ENCODE measurements around the gene POLR2H. TPM values are rescaled to one million over a fixed set of nuclear protein-coding genes. Genes with fewer than 3 reads are reported as not detected.

POLR2H gene
- total and polyA plus RNA-seq, 2 of the 4 experiments (the other 2 are of a cell fraction): 47.7 to 130 TPM

DNA sequence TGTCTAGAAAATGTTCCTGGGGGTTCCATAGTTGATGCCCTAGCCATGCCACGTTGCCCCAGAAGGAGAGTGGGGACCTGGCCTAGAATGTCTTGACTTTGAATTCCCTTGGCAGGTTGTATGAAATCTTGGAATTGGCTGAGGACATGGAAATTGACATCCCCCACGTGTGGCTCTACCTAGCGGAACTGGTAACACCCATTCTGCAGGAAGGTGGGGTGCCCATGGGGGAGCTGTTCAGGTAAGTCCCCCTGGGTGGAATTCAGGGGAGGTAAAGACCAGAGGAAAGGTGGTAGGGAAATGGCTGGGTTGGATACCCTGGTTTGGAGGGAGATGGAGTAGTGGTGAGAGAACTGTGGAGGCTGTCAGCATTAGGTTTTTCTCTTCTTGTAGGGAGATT is 33.0 kb upstream of the POLR2H start:
- no TSS peak for BruUV-seq (replicated peaks)
- H3K14ac ChIP-seq (replicated peaks; ENCODE audit: low read depth, low read length): no peak overlapping the region
- H4K20me1 ChIP-seq (ENCODE audit: insufficient read depth, low read length): peaks cover 65% of the 10 kb centered on the region
- peaks cover 85% of the 10 kb centered on the region for H3K36me3 ChIP-seq (ENCODE audit: control insufficient read depth, insufficient read depth, low read length)
- H4K91ac ChIP-seq (ENCODE audit: insufficient read depth, low read depth, low read length): no peak overlapping the region
- H3K4me3 ChIP-seq (ENCODE audit: insufficient read depth, low read depth, low read length): no peak overlapping the region
- no peak overlapping the region for H4K8ac ChIP-seq (ENCODE audit: low read depth in 2 of 2, low read length in 2 of 2)
- no peak overlapping the region for H3K9ac ChIP-seq (ENCODE audit: low read depth, low read length)
- H3K56ac ChIP-seq (ENCODE audit: extremely low read depth, insufficient read depth, low read length): no peak overlapping the region
- peak overlapping the region; percentile 52 for H2AK9ac ChIP-seq (replicated peaks; ENCODE audit: low read depth, low read length, poor library complexity)
- H2AK5ac ChIP-seq (ENCODE audit: low read depth, low read length): no peak overlapping the region
- H3K23ac ChIP-seq (ENCODE audit: low read depth, low read length): no peak overlapping the region
- no peak overlapping the region for H2BK5ac ChIP-seq (ENCODE audit: low read depth, low read length, poor library complexity, severe bottlenecking)
- no peak overlapping the region for H4K5ac ChIP-seq (ENCODE audit: low read depth, low read length)
- H3K4me2 ChIP-seq (ENCODE audit: low read depth, low read length): no peak overlapping the region
- 67% methylated on average over 3 of the region's 3 CpGs; no CpG with 5 or more reads in 1 of the 2 experiments for WGBS, 2 experiments (ENCODE audit: extremely low coverage in 2 of 2, insufficient read length in 1 of 2)
- POLR2A ChIA-PET (ENCODE audit: unreplicated experiment): interaction anchor here (0.7 kb wide), 1 partner anchor 9 kb away, joined by 3 read pairs; no protein-coding TSS in a partner anchor
- TF ChIP-seq NFE2L2 (IDR thresholded peaks at IDR 0.05; ENCODE audit: low read depth, low read length): no peak
- TF ChIP-seq SMC3 (IDR thresholded peaks at IDR 0.05; ENCODE audit: low read depth, low read length): no peak
- TF ChIP-seq MAZ (IDR thresholded peaks at IDR 0.05; ENCODE audit: borderline replicate concordance, low read depth, low read length): no peak
- TF ChIP-seq, protein P1, sequence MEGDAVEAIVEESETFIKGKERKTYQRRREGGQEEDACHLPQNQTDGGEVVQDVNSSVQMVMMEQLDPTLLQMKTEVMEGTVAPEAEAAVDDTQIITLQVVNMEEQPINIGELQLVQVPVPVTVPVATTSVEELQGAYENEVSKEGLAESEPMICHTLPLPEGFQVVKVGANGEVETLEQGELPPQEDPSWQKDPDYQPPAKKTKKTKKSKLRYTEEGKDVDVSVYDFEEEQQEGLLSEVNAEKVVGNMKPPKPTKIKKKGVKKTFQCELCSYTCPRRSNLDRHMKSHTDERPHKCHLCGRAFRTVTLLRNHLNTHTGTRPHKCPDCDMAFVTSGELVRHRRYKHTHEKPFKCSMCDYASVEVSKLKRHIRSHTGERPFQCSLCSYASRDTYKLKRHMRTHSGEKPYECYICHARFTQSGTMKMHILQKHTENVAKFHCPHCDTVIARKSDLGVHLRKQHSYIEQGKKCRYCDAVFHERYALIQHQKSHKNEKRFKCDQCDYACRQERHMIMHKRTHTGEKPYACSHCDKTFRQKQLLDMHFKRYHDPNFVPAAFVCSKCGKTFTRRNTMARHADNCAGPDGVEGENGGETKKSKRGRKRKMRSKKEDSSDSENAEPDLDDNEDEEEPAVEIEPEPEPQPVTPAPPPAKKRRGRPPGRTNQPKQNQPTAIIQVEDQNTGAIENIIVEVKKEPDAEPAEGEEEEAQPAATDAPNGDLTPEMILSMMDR (conservative IDR thresholded peaks at IDR 0.05; ENCODE audit: low read depth, low read length): no peak
- TF ChIP-seq CHD1 (IDR thresholded peaks at IDR 0.05; ENCODE audit: low read depth, low read length): no peak
- TF ChIP-seq RCOR1 (IDR thresholded peaks at IDR 0.05; ENCODE audit: insufficient replicate concordance, low read length): no peak
- TF ChIP-seq, protein P2, sequence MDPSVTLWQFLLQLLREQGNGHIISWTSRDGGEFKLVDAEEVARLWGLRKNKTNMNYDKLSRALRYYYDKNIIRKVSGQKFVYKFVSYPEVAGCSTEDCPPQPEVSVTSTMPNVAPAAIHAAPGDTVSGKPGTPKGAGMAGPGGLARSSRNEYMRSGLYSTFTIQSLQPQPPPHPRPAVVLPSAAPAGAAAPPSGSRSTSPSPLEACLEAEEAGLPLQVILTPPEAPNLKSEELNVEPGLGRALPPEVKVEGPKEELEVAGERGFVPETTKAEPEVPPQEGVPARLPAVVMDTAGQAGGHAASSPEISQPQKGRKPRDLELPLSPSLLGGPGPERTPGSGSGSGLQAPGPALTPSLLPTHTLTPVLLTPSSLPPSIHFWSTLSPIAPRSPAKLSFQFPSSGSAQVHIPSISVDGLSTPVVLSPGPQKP (IDR thresholded peaks at IDR 0.05; ENCODE audit: borderline replicate concordance, low read depth, low read length): no peak
- TF ChIP-seq MXI1 (IDR thresholded peaks at IDR 0.05; ENCODE audit: borderline replicate concordance, low read depth, low read length): no peak
- no peak for TF ChIP-seq FOS (IDR thresholded peaks at IDR 0.05; ENCODE audit: low read depth, low read length)
- TF ChIP-seq RFX5 (IDR thresholded peaks at IDR 0.05; ENCODE audit: low read depth, low read length): no peak
- TF ChIP-seq, protein P3, sequence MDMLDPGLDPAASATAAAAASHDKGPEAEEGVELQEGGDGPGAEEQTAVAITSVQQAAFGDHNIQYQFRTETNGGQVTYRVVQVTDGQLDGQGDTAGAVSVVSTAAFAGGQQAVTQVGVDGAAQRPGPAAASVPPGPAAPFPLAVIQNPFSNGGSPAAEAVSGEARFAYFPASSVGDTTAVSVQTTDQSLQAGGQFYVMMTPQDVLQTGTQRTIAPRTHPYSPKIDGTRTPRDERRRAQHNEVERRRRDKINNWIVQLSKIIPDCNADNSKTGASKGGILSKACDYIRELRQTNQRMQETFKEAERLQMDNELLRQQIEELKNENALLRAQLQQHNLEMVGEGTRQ (IDR thresholded peaks at IDR 0.05; ENCODE audit: low read depth, low read length): no peak
- TF ChIP-seq MAFK (IDR thresholded peaks at IDR 0.05; ENCODE audit: low read depth, low read length): no peak
- TF ChIP-seq BHLHE40 (IDR thresholded peaks at IDR 0.05; ENCODE audit: low read depth, low read length): no peak
- TF ChIP-seq POLR2A (IDR thresholded peaks at IDR 0.05; ENCODE audit: low read depth, low read length): no peak
- TF ChIP-seq CEBPB (IDR thresholded peaks at IDR 0.05; ENCODE audit: low read depth, low read length): no peak
- no peak for TF ChIP-seq RAD21 (IDR thresholded peaks at IDR 0.05; ENCODE audit: low read length)
- no peak overlapping the region for H2BK120ac ChIP-seq (ENCODE audit: low read depth, low read length)
- no peaks in the 10 kb centered on the region for H3K27me3 ChIP-seq (ENCODE audit: control insufficient read depth, insufficient read depth, low read length)
- dilution Hi-C loops (cut with HindIII; ENCODE audit: low sequenced_read_pairs, unreplicated experiment) (no loop called here), in situ Hi-C loops (cut with MboI; ENCODE audit: low sequenced_read_pairs) (no loop called here), intact Hi-C loops (cut with micrococcal nuclease) (no loop called here)
- H3K9me3 ChIP-seq (ENCODE audit: control insufficient read depth, insufficient read depth, low read length): no peaks in the 10 kb centered on the region
- H2BK20ac ChIP-seq (ENCODE audit: low read depth, low read length): no peak overlapping the region
- no peak for DNase-seq
- H3K79me1 ChIP-seq (ENCODE audit: low read depth in 1 of 2, low read length in 2 of 2): peaks cover 29 to 77% of the 10 kb centered on the region in 2 experiments
- CTCF ChIA-PET: no interaction called here
- no peak overlapping the region for H3K27ac ChIP-seq (ENCODE audit: insufficient read depth, low read length)
- no peak overlapping the region for H3K4ac ChIP-seq (ENCODE audit: low read depth, low read length)
- ATAC-seq (ENCODE audit: low read depth): no peak
- peaks cover 13% of the 10 kb centered on the region for H3K4me1 ChIP-seq (ENCODE audit: control insufficient read depth, insufficient read depth, low read length)
- H3K18ac ChIP-seq (ENCODE audit: low read depth, low read length): no peak overlapping the region
- no peak overlapping the region for H2AFZ ChIP-seq (replicated peaks; ENCODE audit: low read length, poor library complexity)
- H2BK15ac ChIP-seq (ENCODE audit: low read depth, low read length): no peak overlapping the region
- H3K9me1 ChIP-seq (ENCODE audit: insufficient read depth, low read length): peaks cover 31% of the 10 kb centered on the region

Data from IMR-90 (cell line).